ENCODE results near the gene TCTN3.

DNA sequence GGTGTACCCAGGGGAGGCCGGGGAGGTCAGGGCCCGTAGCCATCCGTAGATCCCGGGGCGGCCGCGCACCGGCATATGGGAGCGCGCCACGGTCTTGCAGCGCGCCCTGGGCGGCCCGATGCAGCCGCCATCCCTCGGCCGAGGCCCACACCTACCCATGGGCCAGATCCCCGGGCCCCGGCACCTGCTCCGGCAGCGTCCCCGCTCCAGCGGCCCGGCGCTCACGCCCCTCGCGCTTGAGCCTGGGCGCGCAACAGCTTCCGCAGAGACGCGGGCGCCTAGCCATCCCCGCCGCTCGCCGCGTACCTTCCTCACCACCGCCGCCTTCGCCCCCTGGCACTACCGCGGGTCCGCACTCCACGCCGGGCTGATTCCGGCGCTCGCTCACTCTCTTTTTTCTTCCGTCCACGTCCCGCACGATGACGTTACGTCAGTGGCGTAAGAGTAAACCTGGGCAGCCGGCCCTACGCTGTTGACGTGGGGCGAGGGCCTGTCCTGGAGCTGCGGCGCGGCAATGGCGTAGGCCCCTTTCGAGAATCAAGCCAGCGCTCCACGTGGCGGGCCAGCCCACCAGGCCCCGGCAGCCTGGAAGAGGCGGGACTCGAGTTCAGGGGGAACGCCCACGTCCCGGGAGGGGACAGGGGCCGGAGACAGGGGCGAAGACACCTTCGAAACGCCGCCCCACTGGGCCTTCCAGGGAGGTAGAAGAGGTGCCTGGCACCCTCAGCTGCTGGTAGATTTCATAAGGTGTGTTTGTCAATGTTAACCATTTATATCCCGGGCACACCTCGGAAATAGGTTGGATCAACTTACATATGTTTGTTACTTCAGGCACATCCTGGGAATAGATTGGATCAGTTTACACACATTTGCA is 37.2 kb downstream of the TCTN3 start, which contains the start of gene ALDH18A1:
- TF ChIP-seq POLR2A (IDR thresholded peaks at IDR 0.05) (peak; percentile 51), CTCF (IDR thresholded peaks at IDR 0.05) (peak in 1 of 4 experiments; percentile 9)

Measured in prostate gland (tissue), 2 donors.